Stimulated activated CD4-positive, alpha-beta T cell treated with anti-CD3 and anti-CD28 coated beads, Interleukin-1b, Interleukin-23, amount 100 ng/mL, for 1 hour (primary cell): ENCODE results near the gene PLD1.
"Not testable (repeated sequence)": the region's sequence is repeated elsewhere in the genome, so short reads cannot be mapped to it uniquely, and the experiment has no call there.

ENCODE experiments used
- DNase-seq, 2 donors: peaks; one replicate each; pipeline ENCODE4 v3.0.0-alpha.2; 2020; ENCODE audit warnings: low read depth in 2 of 2

Gene PLD1

GRCh38 chr3:171746320-171747222 lies 63.7 kb downstream of the PLD1 start:
- DNase-seq: not testable (repeated sequence)

GRCh38 chr3:171745577-171746319 lies 64.5 kb downstream of the PLD1 start:
- no peak for DNase-seq

GRCh38 chr3:171744158-171744741 lies 66.0 kb downstream of the PLD1 start:
- DNase-seq: no peak

- DNase-seq: no peak
Observed at GRCh38 chr3:171743327-171744157, 66.7 kb downstream of the PLD1 start.

- DNase-seq: no peak
Observed at GRCh38 chr3:171741377-171741776, 68.9 kb downstream of the PLD1 start.

- DNase-seq: no peak
Observed at GRCh38 chr3:171736556-171736955, 73.7 kb downstream of the PLD1 start.

- DNase-seq: no peak
Observed at GRCh38 chr3:171733561-171733960, 76.7 kb downstream of the PLD1 start.

GRCh38 chr3:171732756-171733155 lies 77.5 kb downstream of the PLD1 start:
- DNase-seq: no peak

GRCh38 chr3:171731691-171732090 lies 78.6 kb downstream of the PLD1 start:
- no peak for DNase-seq

GRCh38 chr3:171729452-171730334 lies 80.6 kb downstream of the PLD1 start:
- DNase-seq: no peak

- no peak for DNase-seq
Observed at GRCh38 chr3:171727288-171727687, 83.0 kb downstream of the PLD1 start.

- no peak for DNase-seq
Observed at GRCh38 chr3:171718493-171719185, 91.6 kb downstream of the PLD1 start.

- DNase-seq: no peak
Observed at GRCh38 chr3:171715155-171715554, 95.1 kb downstream of the PLD1 start.

GRCh38 chr3:171712171-171712938 lies 97.9 kb downstream of the PLD1 start:
- no peak for DNase-seq

GRCh38 chr3:171711461-171712170 lies 98.7 kb downstream of the PLD1 start:
- DNase-seq: no peak

GRCh38 chr3:171710359-171710758 lies 99.9 kb downstream of the PLD1 start:
- DNase-seq: no peak

- no peak for DNase-seq
Observed at GRCh38 chr3:171704814-171705213, 105.5 kb downstream of the PLD1 start.

GRCh38 chr3:171704002-171704401 lies 106.3 kb downstream of the PLD1 start:
- no peak for DNase-seq

- no peak for DNase-seq
Observed at GRCh38 chr3:171703144-171703543, 107.1 kb downstream of the PLD1 start.
